Measurements from ENCODE around the gene ZIM2. TPM values are rescaled to one million over a fixed set of nuclear protein-coding genes. Genes with fewer than 3 reads are reported as not detected.

ZIM2 gene
- total RNA-seq, 1 experiment from 2014 or later, result not detected

GRCh38 chr19:56823417-56823816 lies 17.1 kb downstream of the ZIM2 start:
- intact Hi-C loops (cut with micrococcal nuclease), result no loop called here
- Histone ChIP-seq H3K9me3 (ENCODE audit: control insufficient read depth in 1 of 2, insufficient read depth in 1 of 2, low read depth in 1 of 2, low read length in 2 of 2) (peaks cover 21 to 35% of the 10 kb centered on the region in 2 experiments; a peak in 2 of 4 replicates), H3K79me2 (ENCODE audit: insufficient read depth, low read length) (no peaks in the 10 kb centered on the region), H3K9ac (ENCODE audit: low read length) (no peak overlapping the region), H3K4me2 (ENCODE audit: low read length) (no peak overlapping the region), H3K4me3 (replicated peaks in 1 of 2; ENCODE audit: low read depth in 1 of 2, low read length in 2 of 2) (no peak overlapping the region), H3K27ac (ENCODE audit: low read depth, low read length) (no peak overlapping the region), H2AFZ (ENCODE audit: low read depth, low read length, poor library complexity, severe bottlenecking) (no peak overlapping the region), H3K27me3 (ENCODE audit: insufficient read depth, low read length) (no peaks in the 10 kb centered on the region), H3K4me1 (ENCODE audit: control insufficient read depth in 1 of 2, insufficient read depth in 2 of 2, low read length in 2 of 2) (no peaks in the 10 kb centered on the region), H3K9me2 (ENCODE audit: insufficient read depth) (no peaks in the 10 kb centered on the region), H3K36me3 (ENCODE audit: control insufficient read depth in 1 of 2, insufficient read depth in 2 of 2, low read length in 2 of 2) (no peaks in the 10 kb centered on the region), H4K20me1 (ENCODE audit: insufficient read depth) (no peaks in the 10 kb centered on the region)
- BruUV-seq (replicated peaks), result no TSS peak
- DNase-seq (ENCODE audit: low read depth, low spot score), result no peak
- ChIA-PET CTCF (no interaction called here), POLR2A (no interaction called here), RAD21 (ENCODE audit: low non-redundant PET in 1 of 2, low total read pairs in 2 of 2, uncharacterized antibody in 2 of 2, unreplicated experiment in 2 of 2) (no interaction called here)
- ATAC-seq, result no peak
- no peak for TF ChIP-seq CEBPB (IDR thresholded peaks at IDR 0.05; ENCODE audit: low read depth)
- no peak for TF ChIP-seq POLR2AphosphoS5 (IDR thresholded peaks at IDR 0.05; ENCODE audit: low read depth, low read length)
- TF ChIP-seq ZNF274 (IDR thresholded peaks at IDR 0.05; ENCODE audit: low read depth, low read length), result no peak
- TF ChIP-seq ZFX (IDR thresholded peaks at IDR 0.05), result no peak

- Histone ChIP-seq H3K79me2 (ENCODE audit: insufficient read depth, low read length) (no peaks in the 10 kb centered on the region), H2AFZ (ENCODE audit: low read depth, low read length, poor library complexity, severe bottlenecking) (no peak overlapping the region), H4K20me1 (ENCODE audit: insufficient read depth) (no peaks in the 10 kb centered on the region), H3K4me1 (ENCODE audit: control insufficient read depth in 1 of 2, insufficient read depth in 2 of 2, low read length in 2 of 2) (no peaks in the 10 kb centered on the region), H3K9me3 (ENCODE audit: control insufficient read depth in 1 of 2, insufficient read depth in 1 of 2, low read depth in 1 of 2, low read length in 2 of 2) (peaks cover 26 to 34% of the 10 kb centered on the region in 2 experiments; a peak in 2 of 4 replicates), H3K27me3 (ENCODE audit: insufficient read depth, low read length) (no peaks in the 10 kb centered on the region), H3K9me2 (ENCODE audit: insufficient read depth) (no peaks in the 10 kb centered on the region), H3K4me2 (ENCODE audit: low read length) (no peak overlapping the region), H3K36me3 (ENCODE audit: control insufficient read depth in 1 of 2, insufficient read depth in 2 of 2, low read length in 2 of 2) (no peaks in the 10 kb centered on the region), H3K4me3 (replicated peaks in 1 of 2; ENCODE audit: low read depth in 1 of 2, low read length in 2 of 2) (no peak overlapping the region), H3K27ac (ENCODE audit: low read depth, low read length) (no peak overlapping the region), H3K9ac (ENCODE audit: low read length) (no peak overlapping the region)
- ChIA-PET POLR2A (no interaction called here), CTCF (no interaction called here), RAD21 (ENCODE audit: low non-redundant PET in 1 of 2, low total read pairs in 2 of 2, uncharacterized antibody in 2 of 2, unreplicated experiment in 2 of 2) (no interaction called here)
- intact Hi-C loops (cut with micrococcal nuclease), result no loop called here
- DNase-seq (ENCODE audit: low read depth, low spot score), result no peak
- no peak for ATAC-seq
- BruUV-seq (replicated peaks), result no TSS peak
- TF ChIP-seq ATF3 (IDR thresholded peaks at IDR 0.05) (no peak), CBX3 (IDR thresholded peaks at IDR 0.05; ENCODE audit: low read depth) (no peak), FOSL1 (IDR thresholded peaks at IDR 0.05; ENCODE audit: low read depth) (no peak), YY1 (IDR thresholded peaks at IDR 0.05; ENCODE audit: extremely low read depth, insufficient replicate concordance, low read depth, low read length) (no peak), RAD21 (IDR thresholded peaks at IDR 0.05; ENCODE audit: low read depth) (no peak), EZH2 (IDR thresholded peaks at IDR 0.05) (no peak)
These were observed 17.8 kb downstream of the ZIM2 start for GRCh38 chr19:56822755-56823154.
